GM19455 (cell line): ENCODE measurements around the gene FGD5.

ENCODE experiments used
- ATAC-seq: cut with Tn5 transposase; IDR thresholded peaks from one replicate; pipeline ENCODE4 v1.9.1; 2021; ENCODE audit not compliant: unreplicated experiment

FGD5 gene

GRCh38 chr3:14870783-14871060, 52.0 kb downstream of the FGD5 start:
- no peak for ATAC-seq

- ATAC-seq = no peak
Measured at GRCh38 chr3:14871456-14872200, 52.9 kb downstream of the FGD5 start.

- ATAC-seq = no peak
Measured at GRCh38 chr3:14872706-14873105, 53.9 kb downstream of the FGD5 start.

- ATAC-seq = no peak
Measured at GRCh38 chr3:14874784-14875183, 56.0 kb downstream of the FGD5 start.

- no peak for ATAC-seq
Measured at GRCh38 chr3:14875411-14876175, 56.8 kb downstream of the FGD5 start.

- ATAC-seq = no peak
Measured at GRCh38 chr3:14876921-14877333, 58.2 kb downstream of the FGD5 start.

GRCh38 chr3:14877469-14877868, 58.7 kb downstream of the FGD5 start:
- no peak for ATAC-seq

- no peak for ATAC-seq
Measured at GRCh38 chr3:14879211-14879874, 60.6 kb downstream of the FGD5 start.

- ATAC-seq = no peak
Measured at GRCh38 chr3:14880447-14881106, 61.8 kb downstream of the FGD5 start.

GRCh38 chr3:14883226-14883625, 64.5 kb downstream of the FGD5 start:
- ATAC-seq = no peak

GRCh38 chr3:14884665-14885064, 65.9 kb downstream of the FGD5 start:
- ATAC-seq = no peak

GRCh38 chr3:14885307-14885706, 66.5 kb downstream of the FGD5 start:
- ATAC-seq = no peak

- no peak for ATAC-seq
Measured at GRCh38 chr3:14886101-14886500, 67.3 kb downstream of the FGD5 start.

GRCh38 chr3:14889205-14889604, 70.4 kb downstream of the FGD5 start:
- no peak for ATAC-seq

GRCh38 chr3:14889943-14890342, 71.2 kb downstream of the FGD5 start:
- no peak for ATAC-seq

GRCh38 chr3:14890476-14890875, 71.7 kb downstream of the FGD5 start:
- no peak for ATAC-seq

GRCh38 chr3:14891135-14892132, 72.7 kb downstream of the FGD5 start:
- ATAC-seq = no peak

- no peak for ATAC-seq
Measured at GRCh38 chr3:14892226-14892625, 73.5 kb downstream of the FGD5 start.

- ATAC-seq = no peak
Measured at GRCh38 chr3:14894085-14894484, 75.3 kb downstream of the FGD5 start.

GRCh38 chr3:14897266-14897665, 78.5 kb downstream of the FGD5 start:
- no peak for ATAC-seq
